HG03378 (cell line): ENCODE results near the gene NAT14.

Source experiments
- ATAC-seq: cut with Tn5 transposase; IDR thresholded peaks from one replicate; pipeline ENCODE4 v1.9.1; 2021; ENCODE audit warnings: mild to moderate bottlenecking, moderate library complexity; ENCODE audit not compliant: unreplicated experiment

NAT14 gene

DNA sequence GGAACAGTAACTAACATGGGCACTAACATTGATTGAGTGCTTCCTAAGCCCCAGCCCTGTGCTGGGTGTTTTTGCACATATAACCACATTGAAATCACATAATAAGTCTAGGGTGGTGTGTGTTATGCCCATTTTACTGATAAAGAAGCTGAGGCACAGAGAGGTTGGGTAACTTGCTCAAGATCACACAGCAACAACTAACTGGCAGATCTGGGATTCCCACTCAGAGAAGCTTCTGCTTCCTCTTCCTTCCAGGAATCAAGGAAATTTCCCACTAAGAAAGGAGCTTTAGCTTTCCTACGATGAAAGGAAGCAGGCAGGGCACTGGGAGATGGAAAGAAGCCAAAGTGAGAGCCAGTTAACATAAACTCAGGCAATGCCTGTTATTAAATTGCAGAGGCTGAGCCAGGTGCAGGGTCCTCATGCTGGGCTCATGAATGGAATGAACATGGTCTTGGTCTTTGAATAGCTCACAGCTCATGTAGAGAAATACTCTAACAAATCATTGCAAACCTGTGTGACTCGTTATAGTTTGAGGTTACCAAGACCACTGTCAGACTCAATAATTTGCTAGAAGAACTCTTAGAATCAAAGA lies 13.4 kb downstream of the NAT14 start:
- no peak for ATAC-seq

DNA sequence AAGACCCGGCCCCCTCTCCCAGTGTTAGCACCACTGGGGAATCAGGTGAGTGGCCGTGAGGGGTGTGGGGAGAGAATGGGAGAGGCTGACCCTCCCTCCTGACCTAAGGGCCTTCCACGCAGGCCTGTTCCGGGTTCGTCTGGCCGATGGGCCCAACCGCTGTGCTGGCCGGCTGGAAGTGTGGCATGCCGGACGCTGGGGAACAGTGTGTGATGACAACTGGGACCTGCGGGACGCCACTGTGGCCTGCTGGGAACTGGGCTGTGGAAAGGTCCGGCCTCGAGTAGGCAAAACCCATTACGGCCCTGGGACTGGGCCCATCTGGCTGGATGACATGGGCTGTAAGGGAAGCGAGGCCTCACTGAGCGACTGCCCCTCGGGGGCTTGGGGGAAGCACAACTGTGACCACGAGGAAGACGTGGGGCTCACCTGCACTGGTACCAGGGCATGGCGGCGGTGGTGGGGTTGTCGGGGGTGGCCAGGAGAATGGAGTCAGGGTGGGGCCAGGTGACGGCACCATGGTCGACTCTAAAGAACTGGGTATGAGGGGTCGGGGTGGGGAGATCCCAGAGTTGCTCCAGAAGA lies 15.5 kb downstream of the NAT14 start:
- ATAC-seq = no peak

DNA sequence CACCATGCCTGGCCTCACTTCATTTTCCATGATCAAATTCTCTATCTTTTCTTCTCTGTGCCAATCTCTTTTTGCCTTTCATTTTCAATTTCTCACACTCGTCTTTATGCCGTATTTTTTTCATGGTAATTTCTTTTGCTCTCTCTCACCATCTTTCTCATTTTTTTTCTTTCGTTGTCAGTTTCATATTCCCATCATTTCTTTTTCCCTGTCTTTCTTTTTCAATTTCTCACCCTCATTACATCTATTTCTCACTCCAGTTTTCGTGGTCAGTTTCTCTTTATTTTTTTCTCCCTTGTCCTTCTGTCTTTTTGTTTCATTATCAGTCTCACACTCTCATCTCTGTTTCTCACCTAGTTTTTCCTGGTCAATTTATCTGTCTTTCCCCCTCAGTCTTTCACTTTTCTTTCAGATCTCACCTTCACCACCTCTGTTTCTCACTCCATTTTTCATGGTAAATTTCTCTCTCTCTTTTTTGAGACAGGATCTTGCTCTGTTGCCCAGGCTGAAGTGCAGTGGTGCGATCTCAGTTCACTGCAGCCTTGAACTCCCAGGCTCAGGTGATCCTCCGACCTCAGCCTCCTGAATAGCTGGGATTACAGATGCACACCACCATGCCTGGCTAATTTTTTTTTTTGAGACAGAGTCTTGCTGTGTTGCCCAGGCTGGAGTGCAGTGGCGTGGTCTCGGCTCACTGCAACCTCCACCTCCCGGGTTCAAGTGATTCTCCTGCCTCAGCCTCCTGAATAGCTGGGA lies 17.4 kb downstream of the NAT14 start:
- no peak for ATAC-seq

DNA sequence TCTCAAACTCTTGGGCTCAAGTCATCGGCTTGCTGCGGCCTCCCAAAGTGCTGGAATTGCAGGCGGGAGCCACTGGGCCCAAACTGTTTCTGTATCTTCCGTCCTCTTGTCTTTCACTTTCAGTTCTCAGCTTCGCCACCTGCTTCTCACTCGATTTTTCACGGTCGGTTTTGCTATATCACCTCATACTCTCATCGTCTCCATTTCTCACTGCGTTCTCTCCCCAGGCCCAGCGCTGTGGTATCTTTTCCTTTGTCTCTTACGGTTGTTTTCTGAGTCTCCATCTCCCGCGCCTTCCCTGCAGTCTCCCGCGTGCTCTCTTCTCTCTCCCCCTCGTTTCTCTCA lies 18.1 kb downstream of the NAT14 start:
- no peak for ATAC-seq

DNA sequence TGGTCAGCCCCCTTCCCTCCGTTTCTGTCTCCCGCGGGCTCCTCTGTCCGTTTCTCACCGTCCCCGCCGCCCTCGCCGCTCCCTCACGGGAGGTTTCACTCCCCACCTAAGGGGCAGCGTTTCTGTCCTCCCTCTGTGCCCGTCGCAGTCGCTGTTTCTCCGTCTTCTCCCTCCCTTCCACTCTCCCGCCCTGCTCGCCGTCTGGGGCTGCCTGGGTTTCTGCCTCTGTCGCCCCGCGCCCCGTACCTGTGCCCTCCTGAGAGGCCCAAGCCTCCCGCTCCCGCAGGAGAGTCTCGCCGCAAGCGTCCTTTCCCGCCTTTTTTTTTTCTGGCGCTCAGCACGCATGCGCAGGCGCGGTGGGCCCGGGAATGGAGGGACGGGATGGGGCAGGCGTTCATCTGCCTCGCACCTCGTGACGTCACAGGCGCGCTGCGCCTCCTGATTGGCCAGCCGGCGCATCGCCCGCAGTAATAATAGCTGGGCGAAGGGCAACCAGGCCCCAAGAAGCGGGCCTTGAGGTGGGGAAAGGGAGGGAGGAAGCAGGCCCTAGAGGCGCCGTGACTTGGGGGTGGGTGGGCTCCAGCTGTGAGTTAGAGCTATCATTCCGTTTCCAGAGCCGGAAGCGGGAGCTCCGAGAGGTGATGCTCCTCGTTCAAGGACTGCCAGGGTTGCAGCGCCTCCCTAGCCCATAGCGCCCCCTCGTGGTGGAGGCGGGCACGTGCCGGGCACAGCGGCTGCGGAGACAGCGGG lies 18.7 kb downstream of the NAT14 start:
- ATAC-seq = peak; percentile 84

DNA sequence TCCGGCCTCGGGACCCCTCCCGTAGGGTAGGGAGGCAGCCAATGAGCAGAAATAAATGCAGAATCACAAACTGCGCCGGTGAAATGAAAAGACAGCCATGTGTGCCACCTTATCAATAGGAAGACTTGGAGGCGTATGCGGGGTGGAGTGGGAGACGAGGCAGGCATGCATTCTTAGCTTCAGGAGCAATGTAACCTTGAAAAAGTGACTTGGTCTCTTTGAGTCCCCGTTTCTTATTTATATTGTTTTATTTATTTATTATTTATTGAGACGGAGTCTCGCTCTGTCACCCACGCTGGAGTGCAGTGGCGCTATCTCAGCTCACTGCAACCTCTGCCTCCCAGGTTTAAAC lies 19.2 kb downstream of the NAT14 start:
- no peak for ATAC-seq

DNA sequence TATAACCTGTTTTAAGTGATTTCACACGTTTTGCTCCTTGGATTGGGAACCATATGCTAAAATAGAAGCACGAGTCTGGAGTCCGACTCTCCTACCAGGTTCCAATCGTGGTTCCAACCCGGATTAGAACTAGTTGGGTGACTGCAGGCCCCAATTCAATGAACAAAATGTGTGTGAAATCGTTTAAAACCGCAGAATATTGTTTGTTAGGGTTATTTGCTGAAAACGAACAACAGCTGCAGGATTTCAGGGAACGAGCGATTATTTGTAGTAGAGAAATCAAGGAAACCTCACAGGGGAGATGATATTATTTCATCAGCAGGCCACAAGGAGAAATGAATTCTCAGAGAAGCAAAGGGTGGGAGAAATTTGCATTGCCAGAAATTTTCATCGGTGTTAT lies 20.0 kb downstream of the NAT14 start:
- ATAC-seq = no peak

DNA sequence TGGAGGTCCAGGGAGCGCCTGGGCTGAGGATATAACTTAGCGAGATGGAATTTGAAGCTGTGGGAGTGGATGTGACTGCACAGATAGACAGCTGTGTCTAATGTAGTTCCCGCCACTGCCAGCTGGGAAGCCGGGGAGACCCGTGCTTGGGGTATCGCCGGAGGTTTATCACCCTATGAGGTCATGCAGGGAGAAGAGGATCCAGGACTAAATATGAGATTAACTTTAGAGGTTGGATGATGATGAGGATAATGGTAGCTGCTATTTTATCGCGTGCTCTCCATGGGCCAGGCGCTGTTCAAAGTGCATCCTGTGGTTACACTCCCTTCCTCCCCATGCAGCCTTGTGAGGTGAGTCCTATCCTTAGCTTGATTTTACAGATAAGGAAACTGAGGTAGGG lies 23.1 kb downstream of the NAT14 start:
- ATAC-seq = no peak

DNA sequence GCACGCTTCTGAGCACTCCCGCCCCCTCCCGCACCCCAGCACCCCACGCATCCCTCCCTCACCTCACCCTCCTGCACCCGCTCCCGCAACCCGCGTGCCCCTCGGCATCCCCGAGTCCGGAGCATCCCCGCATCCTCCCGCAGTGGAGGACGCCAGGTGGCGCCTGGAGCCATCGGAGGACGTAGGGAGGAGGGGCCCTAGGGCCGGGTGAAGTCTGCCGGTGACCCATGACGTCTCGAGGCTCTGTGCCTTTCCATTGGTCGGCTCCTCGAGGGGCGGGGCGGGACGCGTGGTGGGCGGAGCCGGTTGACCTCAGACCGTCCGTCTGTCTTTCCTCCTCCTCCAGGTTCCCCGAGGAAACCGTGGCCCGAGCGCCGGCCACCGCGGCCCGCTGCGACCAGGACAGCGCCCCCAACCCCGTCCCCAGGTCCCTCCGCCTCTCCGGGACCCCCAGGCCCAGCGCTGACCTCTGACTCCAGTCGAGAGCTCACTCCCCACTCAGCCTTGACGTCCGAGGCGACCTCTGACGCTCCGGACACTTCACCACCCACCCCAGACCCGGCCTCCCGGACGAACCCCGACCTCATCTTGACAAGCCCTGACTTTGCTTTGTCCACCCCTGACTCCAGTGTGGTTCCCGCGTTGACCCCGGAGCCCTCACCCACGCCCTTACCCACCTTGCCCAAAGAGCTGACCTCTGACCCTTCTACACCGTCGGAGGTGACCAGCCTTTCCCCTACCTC lies 32.1 kb downstream of the NAT14 start:
- ATAC-seq = peak; percentile 88

DNA sequence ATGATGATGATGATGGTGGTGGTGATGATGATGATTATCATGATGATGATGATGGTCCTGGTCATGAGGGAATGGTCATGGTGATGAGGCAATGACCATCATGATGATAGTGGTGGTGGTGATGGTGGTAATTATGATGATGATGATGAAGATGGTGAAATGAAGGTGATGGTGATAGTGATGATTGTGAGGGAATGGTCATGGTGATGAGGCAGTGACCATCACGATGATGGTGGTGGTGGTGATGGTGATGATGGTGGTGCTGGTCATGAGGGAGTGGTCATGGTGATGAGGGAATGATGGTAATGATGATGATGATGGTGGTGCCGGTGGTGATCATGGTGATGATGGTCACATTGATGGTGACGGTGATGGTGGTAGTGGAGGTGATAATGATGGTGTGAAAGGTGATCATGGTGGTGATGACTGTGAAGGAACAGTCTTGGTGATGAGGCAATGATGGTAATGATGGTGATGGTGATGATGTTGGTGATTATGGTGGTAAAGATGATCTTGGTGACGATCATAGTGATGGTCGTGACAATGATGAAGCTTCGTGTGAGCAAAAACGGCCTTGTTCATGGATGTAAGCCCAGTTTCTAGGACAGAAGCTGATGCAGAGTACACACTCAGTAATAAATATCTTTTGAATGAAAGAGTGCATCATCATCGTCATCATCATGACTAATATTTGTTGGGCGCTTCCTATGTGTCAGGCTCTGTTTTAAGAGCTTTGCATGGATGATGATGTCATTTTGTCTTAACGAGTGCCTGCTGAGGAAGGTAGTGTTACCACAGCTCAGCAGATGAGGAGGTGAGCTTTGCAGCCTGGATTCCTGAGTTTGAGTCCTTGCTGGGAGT lies 34.7 kb downstream of the NAT14 start:
- ATAC-seq = no peak

DNA sequence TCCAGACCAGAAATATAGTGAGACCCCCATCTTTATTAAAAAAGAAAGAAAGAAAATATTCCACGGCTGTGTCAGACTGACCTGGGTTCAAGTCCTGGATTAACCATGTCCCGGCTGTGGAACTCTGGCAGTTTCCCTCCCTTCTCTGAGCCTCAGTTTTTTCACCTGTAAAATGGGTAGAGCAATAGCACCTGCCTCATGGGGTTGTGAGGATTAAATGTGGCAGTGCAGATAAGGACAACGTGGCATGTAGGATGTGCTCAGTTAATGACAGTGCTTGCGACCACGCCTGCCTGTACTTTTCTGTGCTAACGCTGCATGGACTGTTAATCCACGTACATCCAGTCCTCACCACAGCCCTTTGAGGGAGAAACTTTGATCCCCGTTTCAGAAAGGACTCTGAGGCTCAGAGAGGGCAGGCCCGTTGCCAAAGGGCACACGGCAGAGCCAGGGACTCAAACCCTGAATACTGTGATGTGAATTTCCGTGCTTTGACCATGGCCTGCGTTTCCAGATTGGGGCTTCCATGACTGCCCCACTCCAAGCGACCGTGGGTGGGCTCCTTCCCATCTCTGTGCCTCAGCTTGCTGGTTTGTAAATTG lies 35.8 kb downstream of the NAT14 start:
- ATAC-seq = no peak

DNA sequence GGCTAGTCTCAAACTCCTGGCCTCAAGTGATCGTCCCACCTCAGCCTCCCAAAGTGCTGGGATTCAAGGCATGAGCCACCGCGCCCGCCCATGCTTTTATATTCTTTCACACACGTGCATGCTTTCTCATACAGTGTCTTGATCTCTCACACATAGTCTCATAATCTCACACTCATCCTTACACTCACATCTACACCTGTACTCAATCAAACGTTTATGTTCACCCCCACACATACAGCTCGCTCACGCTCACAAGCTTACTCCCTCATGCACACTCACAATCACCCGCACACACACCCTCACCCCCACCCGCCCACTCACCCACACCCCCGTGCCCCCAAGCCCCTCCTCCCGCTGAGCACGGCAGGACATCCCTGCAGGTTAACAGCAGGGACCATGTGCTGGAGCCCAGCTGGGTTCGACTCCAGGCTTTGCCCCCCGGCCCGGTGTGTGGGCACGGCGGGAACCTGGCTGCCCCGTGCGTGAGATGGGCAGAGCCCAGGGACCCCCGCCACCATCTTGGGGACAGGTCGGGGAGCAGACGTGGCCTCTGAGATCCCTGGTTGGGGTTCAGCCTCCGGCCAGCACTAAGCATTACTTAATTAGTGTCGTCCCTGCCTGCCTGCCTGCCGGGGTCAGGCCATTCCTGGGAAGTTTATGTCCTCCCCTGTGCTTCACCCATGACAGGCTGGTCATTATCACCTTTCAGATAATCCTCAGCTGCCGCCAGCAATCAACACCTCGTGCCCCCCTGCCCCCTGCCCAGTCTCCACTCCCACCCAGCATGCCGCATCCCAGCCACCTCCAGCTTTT lies 40.5 kb downstream of the NAT14 start:
- no peak for ATAC-seq

DNA sequence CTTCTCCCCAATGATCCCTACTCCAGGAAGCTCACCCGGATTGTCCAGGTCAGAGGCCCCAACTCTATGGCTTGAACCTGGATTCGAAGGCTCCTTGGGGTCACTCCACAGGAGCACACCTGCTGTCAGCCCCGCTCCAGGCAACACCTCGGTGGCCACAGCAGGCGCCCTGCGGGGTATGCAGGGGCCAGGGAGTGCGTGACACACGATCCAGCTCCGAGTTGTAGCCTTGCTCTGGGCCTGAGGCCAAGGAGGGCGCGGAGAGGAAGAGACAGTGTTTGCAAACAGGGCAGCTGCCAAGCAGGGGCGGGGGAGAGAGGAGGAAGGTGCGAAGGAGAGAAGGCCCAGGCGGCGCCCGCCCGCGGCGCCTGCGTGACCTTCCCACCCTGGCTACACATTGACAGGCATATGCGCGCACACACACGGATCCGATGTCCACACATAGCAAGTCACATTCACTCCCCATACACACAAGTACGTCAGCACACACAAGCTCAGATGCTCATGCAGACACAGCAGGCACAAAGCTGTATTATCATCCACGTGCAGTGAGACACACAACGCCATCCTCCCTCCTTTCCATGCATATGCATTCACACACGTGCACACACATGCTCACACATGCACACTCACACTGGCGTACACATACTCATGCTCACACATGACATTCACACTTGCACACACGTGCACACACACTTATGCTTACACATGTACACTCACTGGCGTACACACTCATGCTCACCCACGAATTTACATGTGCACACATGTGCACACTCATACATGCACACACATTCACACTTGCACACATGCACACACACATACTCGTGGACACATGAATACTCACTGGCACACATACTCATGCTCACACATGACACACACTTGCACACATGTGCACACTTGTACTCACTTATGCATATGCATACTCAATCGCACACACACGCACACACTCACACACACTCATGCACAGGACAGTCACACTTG lies 41.5 kb downstream of the NAT14 start:
- ATAC-seq = no peak

DNA sequence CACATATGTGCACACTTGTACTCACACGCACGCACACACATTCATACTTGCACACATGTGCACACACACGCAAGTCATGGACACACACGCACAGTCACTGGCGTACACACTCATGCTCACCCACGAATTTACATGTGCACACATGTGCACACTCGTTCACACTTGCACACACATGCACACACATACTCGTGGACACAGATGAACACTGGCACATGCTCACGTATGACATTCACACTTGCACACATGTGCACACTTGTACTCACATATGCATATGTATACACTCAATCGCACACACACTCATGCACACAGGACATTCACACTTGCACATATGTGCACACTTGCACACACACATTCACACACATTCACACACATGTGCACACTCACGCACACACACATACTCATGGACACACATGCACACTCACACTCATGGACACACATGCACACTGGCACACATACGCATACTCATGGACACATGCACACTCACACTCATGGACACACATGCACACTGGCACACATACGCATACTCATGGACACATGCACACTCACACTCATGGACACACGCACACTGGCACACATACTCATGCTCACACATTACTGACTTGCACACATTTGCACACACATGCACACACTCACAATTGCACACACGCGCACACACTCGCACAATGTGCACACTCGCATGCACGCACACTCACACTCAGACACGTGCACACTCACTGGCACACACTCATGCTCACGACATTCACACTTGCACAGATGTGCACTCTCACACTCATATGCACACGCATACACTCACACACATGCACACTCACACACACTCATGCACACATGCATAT lies 42.4 kb downstream of the NAT14 start:
- no peak for ATAC-seq

DNA sequence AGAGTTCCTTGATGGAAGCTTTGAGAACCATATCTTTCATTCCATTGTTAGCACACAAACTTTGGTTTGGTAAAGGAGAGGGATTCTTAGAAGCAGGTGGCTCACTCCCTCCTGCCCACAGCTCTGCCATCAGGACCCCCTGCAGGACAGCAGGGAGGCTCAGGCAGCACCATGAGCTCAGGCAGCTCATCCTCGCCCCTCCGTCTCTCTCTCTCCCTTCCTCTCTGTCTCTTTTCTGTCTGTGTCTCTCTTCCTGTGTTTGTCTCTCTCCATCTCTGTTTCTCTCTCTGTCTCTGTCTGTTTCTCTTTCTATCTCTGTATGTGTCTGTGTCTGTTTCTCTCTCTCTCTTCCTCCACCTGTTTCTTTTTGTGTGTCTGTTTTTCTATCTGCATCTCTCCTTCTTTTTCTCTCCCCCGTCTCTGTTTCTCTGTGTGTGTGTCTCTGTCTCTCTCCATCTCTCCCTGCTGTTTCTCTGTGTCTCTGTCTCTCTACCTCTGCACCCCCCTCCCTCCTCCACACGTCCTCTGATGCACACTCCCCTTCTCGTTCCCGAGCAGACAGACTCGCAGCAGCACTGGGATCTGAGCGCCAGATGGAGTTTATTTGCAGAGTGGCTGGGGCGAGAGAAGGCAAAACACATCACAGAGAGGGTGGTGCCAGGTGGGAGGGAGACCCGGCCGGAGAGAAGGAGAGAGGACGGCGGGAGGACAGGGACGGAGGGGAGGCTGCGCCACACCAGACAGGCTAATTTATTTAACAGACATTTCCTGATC lies 43.2 kb downstream of the NAT14 start:
- ATAC-seq = no peak

DNA sequence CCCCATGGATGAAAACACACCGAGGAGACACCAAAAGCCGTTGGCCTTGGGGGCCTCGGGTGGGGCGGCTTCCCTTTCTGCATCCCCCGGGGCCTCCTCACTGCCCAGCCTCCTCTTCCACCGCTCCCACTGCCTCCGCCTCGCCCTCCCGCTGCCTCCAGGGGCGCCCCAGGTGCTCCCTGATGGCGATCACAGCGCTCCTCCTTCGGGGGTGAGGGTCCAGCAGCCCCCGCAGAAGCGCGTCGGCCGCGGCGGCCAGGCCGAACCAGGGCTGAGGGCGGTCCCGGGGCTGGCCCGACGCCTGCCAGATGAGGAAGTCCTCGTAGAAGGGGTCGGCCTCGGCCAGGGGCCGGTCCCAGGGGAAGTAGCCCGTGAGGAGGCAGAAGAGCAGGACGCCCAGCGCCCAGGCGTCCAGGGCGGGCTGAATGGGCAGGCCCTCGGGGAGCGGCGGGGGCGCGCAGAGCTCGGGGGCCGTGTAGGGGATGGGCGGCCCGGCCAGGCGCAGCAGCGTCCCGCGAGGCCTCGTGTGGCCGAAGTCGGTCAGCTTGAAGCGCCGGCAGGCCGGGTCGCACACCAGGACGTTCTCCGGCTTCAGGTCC lies 44.7 kb downstream of the NAT14 start:
- ATAC-seq = no peak
